Glutamatergic neuron (in vitro differentiated cells): ENCODE measurements around the gene TSPAN9. TPM values are rescaled to one million over a fixed set of nuclear protein-coding genes. Genes with fewer than 3 reads are reported as not detected.

Experiments used
- DNase-seq: peaks from one replicate; pipeline ENCODE4 v3.0.0; 2022
- H3K27ac Mint-ChIP-seq: one replicate; pipeline ENCODE4 v1.8.0; 2020; ENCODE audit warnings: mild to moderate bottlenecking, mixed read lengths, inconsistent platforms; ENCODE audit not compliant: unreplicated experiment
- H3K27me3 Mint-ChIP-seq: one replicate; pipeline ENCODE4 v1.8.0; 2020; ENCODE audit warnings: mild to moderate bottlenecking, moderate library complexity, mixed read lengths, inconsistent platforms; ENCODE audit not compliant: unreplicated experiment
- H3K36me3 Mint-ChIP-seq: one replicate; pipeline ENCODE4 v1.8.0; 2020; ENCODE audit warnings: mild to moderate bottlenecking, mixed read lengths, inconsistent platforms; ENCODE audit not compliant: unreplicated experiment
- H3K4me1 Mint-ChIP-seq: one replicate; pipeline ENCODE4 v1.8.0; 2020; ENCODE audit warnings: mild to moderate bottlenecking, low read depth, mixed read lengths, inconsistent platforms; ENCODE audit not compliant: unreplicated experiment
- H3K4me3 Mint-ChIP-seq: one replicate; pipeline ENCODE4 v1.8.0; 2020; ENCODE audit warnings: mild to moderate bottlenecking, mixed read lengths, inconsistent platforms; ENCODE audit not compliant: unreplicated experiment
- H3K9me3 Mint-ChIP-seq: one replicate; pipeline ENCODE4 v1.8.0; 2020; ENCODE audit warnings: mild to moderate bottlenecking, moderate library complexity, mixed read lengths, inconsistent platforms; ENCODE audit not compliant: unreplicated experiment
- total RNA-seq: library from RNA; stranded (reverse); fragmentation: NEBNext Ultra II Directional; extraction: Animal tissue kit (Norgen Biotek cat#: 25700); gene quantifications from one replicate; pipeline ENCODE4 v1.2.1, GENCODE V29; 2021; ENCODE audit not compliant: unreplicated experiment
- TF ChIP-seq, protein P1 (sequence below): fragments of 200-600 bp; sonication (generic); IDR thresholded peaks from one replicate; pipeline ENCODE4 v1.5.0; 2021; ENCODE audit not compliant: partially characterized antibody, unreplicated experiment

The TSPAN9 gene
- total RNA-seq, 1 donor from 2014 or later, result 142 TPM

- Mint-ChIP-seq H3K4me3 (no peak overlapping the region), H3K27ac (no peak overlapping the region), H3K9me3 (peaks cover 8% of the 10 kb centered on the region), H3K36me3 (peaks cover 1% of the 10 kb centered on the region), H3K27me3 (peaks cover 10% of the 10 kb centered on the region), H3K4me1 (peaks cover 41% of the 10 kb centered on the region)
- DNase-seq, result no peak
- TF ChIP-seq, protein P1, sequence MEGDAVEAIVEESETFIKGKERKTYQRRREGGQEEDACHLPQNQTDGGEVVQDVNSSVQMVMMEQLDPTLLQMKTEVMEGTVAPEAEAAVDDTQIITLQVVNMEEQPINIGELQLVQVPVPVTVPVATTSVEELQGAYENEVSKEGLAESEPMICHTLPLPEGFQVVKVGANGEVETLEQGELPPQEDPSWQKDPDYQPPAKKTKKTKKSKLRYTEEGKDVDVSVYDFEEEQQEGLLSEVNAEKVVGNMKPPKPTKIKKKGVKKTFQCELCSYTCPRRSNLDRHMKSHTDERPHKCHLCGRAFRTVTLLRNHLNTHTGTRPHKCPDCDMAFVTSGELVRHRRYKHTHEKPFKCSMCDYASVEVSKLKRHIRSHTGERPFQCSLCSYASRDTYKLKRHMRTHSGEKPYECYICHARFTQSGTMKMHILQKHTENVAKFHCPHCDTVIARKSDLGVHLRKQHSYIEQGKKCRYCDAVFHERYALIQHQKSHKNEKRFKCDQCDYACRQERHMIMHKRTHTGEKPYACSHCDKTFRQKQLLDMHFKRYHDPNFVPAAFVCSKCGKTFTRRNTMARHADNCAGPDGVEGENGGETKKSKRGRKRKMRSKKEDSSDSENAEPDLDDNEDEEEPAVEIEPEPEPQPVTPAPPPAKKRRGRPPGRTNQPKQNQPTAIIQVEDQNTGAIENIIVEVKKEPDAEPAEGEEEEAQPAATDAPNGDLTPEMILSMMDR, result no peak
These were observed 73.1 kb downstream of the TSPAN9 start for GRCh38 chr12:3150308-3150670.

DNA sequence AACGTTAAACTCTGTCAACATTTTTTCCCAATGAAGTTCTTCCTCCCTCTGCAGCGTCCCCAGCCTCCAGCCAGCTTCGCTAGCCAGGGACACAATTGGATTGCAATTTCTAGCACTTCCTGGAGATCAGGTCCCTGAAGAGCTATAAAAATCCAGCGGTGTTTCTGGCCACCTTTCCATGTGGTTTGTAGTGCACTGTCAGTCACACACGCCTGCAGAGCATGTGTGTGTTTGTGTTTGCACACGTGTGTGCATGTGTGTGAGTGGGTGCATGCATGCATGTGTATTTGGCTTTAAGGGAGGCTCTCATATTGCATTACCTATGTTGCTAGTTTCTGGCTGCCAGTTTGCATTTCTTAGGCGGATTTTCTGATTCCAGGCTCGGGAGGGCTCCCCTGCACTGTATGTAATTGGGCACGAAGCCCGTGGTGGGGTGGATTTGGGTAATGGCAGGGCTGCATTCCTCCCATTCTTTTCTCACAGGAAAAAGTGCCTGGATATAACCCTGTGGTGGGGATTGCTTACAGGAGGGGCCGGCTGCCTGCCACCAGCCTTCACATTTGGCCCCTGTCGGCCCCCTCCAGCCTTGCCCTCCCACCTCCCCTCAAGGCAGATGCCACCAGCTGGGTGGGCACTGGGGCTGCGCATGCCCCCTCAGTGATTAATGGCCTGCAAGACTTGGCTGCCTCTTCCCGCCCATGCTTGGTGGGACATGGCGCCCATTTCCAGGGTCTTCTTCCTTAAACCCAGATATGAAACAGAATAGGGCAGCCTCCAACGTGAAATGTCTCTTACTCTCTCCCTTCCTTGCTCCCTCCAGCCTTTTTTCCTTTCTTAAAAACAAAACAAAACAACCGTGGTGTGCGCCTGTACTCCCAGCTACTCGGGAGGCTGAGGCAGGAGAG lies 74.0 kb downstream of the TSPAN9 start:
- peaks cover 8% of the 10 kb centered on the region for H3K9me3 Mint-ChIP-seq
- peak overlapping the region; percentile 1 for H3K4me3 Mint-ChIP-seq
- H3K27ac Mint-ChIP-seq, result no peak overlapping the region
- H3K36me3 Mint-ChIP-seq, result no peaks in the 10 kb centered on the region
- H3K27me3 Mint-ChIP-seq, result peaks cover 10% of the 10 kb centered on the region
- DNase-seq, result no peak
- TF ChIP-seq, protein P1, result no peak
- H3K4me1 Mint-ChIP-seq, result peaks cover 43% of the 10 kb centered on the region

DNA sequence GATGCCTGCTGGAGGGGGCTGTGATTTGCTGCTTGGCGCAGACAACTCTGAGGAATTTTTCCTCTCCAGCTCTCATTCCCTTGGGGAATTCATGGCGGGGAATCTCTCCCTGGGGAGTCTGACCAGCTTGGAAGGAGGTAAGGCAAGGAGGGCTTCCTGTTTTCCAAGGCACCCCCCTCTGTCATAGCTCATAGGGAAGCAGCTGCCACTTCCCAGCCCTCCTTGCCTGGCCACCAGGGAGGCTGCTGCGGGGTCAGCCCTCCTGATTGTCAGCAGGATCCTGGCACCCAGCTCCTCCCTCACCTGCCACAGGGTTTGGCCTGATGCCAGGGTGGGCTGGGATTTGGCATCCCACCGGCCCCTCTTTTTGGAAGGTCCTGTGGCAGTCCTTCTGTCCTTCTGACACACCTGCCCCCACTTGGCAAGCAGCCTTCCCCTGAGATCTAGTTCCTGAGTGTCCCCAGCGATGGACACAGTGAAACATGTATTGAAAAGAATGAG lies 74.9 kb downstream of the TSPAN9 start:
- TF ChIP-seq, protein P1, result no peak
- H3K27ac Mint-ChIP-seq, result no peak overlapping the region
- H3K4me1 Mint-ChIP-seq, result peaks cover 43% of the 10 kb centered on the region
- peaks cover 6% of the 10 kb centered on the region for H3K27me3 Mint-ChIP-seq
- peaks cover 8% of the 10 kb centered on the region for H3K9me3 Mint-ChIP-seq
- peak; percentile 44 for DNase-seq
- no peak overlapping the region for H3K4me3 Mint-ChIP-seq
- H3K36me3 Mint-ChIP-seq, result no peaks in the 10 kb centered on the region

GRCh38 chr12:3152892-3153291 lies 75.7 kb downstream of the TSPAN9 start:
- Mint-ChIP-seq H3K4me1 (peaks cover 41% of the 10 kb centered on the region), H3K4me3 (no peak overlapping the region), H3K36me3 (no peaks in the 10 kb centered on the region), H3K27ac (no peak overlapping the region), H3K27me3 (peaks cover 5% of the 10 kb centered on the region), H3K9me3 (peaks cover 8% of the 10 kb centered on the region)
- TF ChIP-seq, protein P1, result no peak
- no peak for DNase-seq

GRCh38 chr12:3154006-3154405 lies 76.8 kb downstream of the TSPAN9 start:
- Mint-ChIP-seq H3K9me3 (peaks cover 6% of the 10 kb centered on the region), H3K27ac (no peak overlapping the region), H3K4me3 (no peak overlapping the region), H3K27me3 (peaks cover 4% of the 10 kb centered on the region), H3K4me1 (peaks cover 42% of the 10 kb centered on the region), H3K36me3 (no peaks in the 10 kb centered on the region)
- no peak for DNase-seq
- TF ChIP-seq, protein P1, result no peak
